SK-N-SH (cell line): ENCODE measurements around the gene NALCN. TPM values are rescaled to one million over a fixed set of nuclear protein-coding genes. Genes with fewer than 3 reads are reported as not detected.

Experiments used
- CTCF ChIA-PET: fragments of 300-600, 350-600 bp; formaldehyde crosslinking; extraction: SDS; loops from one replicate; lab custom pipeline; 2021; lab: Yijun Ruan, JAX
- POLR2A ChIA-PET: fragments of 350-600 bp; sonication (Branson Sonifier 250); formaldehyde crosslinking; extraction: SDS; loops from one replicate; lab custom pipeline; 2020; ENCODE audit warnings: antibody characterized with exemption, inconsistent platforms; lab: Yijun Ruan, JAX
- DNase-seq: peaks from one replicate; pipeline ENCODE4 v3.0.0; 2012
- H2AFZ ChIP-seq: fragments of 200-600 bp; sonication (generic); 2 replicates; pipeline ENCODE4 v1.8.1; 2016; ENCODE audit warnings: antibody characterized with exemption, mild to moderate bottlenecking, low read depth
- H3F3A ChIP-seq: fragments of 200-600 bp; sonication (generic); replicated peaks from 2 replicates; pipeline ENCODE3; 2016; ENCODE audit warnings: antibody characterized with exemption, mild to moderate bottlenecking; ENCODE audit not compliant: insufficient read depth
- H3K27ac ChIP-seq, 2 experiments: fragments of 200-500 bp in 1 of 2; fragments of 200-600 bp in 1 of 2; sonication (Bioruptor generic) in 1 of 2; sonication (generic), shearing (Covaris generic) in 1 of 2; 2 replicates each; pipeline versions ENCODE4 v1.5.1 to v1.6.1; 2014 to 2016; ENCODE audit warnings: low read depth in 2 of 2, inconsistent platforms in 1 of 2, low read length in 1 of 2, mild to moderate bottlenecking in 1 of 2, mixed read lengths in 1 of 2
- H3K27me3 ChIP-seq: fragments of 200-600 bp; sonication (generic), shearing (Covaris generic); 2 replicates; pipeline ENCODE4 v1.6.1; 2016; ENCODE audit warnings: mixed run types; ENCODE audit not compliant: insufficient read depth
- H3K36me3 ChIP-seq, 2 experiments: fragments of 200-500 bp in 1 of 2; fragments of 200-600 bp in 1 of 2; sonication (Bioruptor generic) in 1 of 2; sonication (generic) in 1 of 2; replicated peaks in 1 of 2; 2 replicates each; pipeline versions ENCODE3 to v1.5.1; 2014 to 2016; ENCODE audit warnings: low read length in 1 of 2, mild to moderate bottlenecking in 1 of 2; ENCODE audit not compliant: insufficient read depth in 2 of 2, control insufficient read depth in 1 of 2
- H3K4me1 ChIP-seq, 2 experiments: fragments of 200-500 bp in 1 of 2; fragments of 200-600 bp in 1 of 2; sonication (Bioruptor generic) in 1 of 2; sonication (generic), shearing (Covaris generic) in 1 of 2; 2 replicates each; pipeline versions ENCODE4 v1.5.1 to v1.6.1; 2014 to 2016; ENCODE audit warnings: low read depth in 1 of 2, low read length in 1 of 2, mixed run types in 1 of 2; ENCODE audit not compliant: insufficient read depth in 2 of 2, control insufficient read depth in 1 of 2
- H3K4me2 ChIP-seq: fragments of 200-600 bp; sonication (generic), shearing (Covaris generic); 2 replicates; pipeline ENCODE4 v1.6.1; 2017; ENCODE audit warnings: mixed run types
- H3K4me3 ChIP-seq, 2 experiments: fragments of 200-500 bp in 1 of 2; fragments of 200-600 bp in 1 of 2; sonication (Bioruptor generic) in 1 of 2; sonication (generic), shearing (Covaris generic) in 1 of 2; 2 replicates each; pipeline versions ENCODE4 v1.5.1 to v1.8.1; 2014 to 2016; ENCODE audit warnings: low read depth in 2 of 2, inconsistent platforms in 1 of 2, low read length in 1 of 2, mild to moderate bottlenecking in 1 of 2, mixed read lengths in 1 of 2, moderate library complexity in 1 of 2
- H3K79me2 ChIP-seq: fragments of 200-600 bp; sonication (generic); 2 replicates; pipeline ENCODE4 v1.8.1; 2017; ENCODE audit warnings: mild to moderate bottlenecking; ENCODE audit not compliant: insufficient read depth
- H3K9ac ChIP-seq: fragments of 200-600 bp; sonication (generic); 2 replicates; pipeline ENCODE4 v1.6.1; 2017; ENCODE audit warnings: mixed run types
- H3K9me2 ChIP-seq: fragments of 200-600 bp; sonication (generic); 2 replicates; pipeline ENCODE4 v1.6.1; 2017; ENCODE audit warnings: mixed run types
- H3K9me3 ChIP-seq: fragments of 200-600 bp; sonication (generic); 2 replicates; pipeline ENCODE4 v1.6.1; 2017; ENCODE audit warnings: mixed run types, mild to moderate bottlenecking, moderate library complexity
- H4K20me1 ChIP-seq: fragments of 200-600 bp; sonication (generic); 2 replicates; pipeline ENCODE4 v1.6.1; 2017; ENCODE audit warnings: mild to moderate bottlenecking, mixed run types; ENCODE audit not compliant: insufficient read depth
- CHD2 ChIP-seq: fragments of 150-350 bp; IDR thresholded peaks from 2 replicates; pipeline ENCODE4 v1.6.1; 2018; ENCODE audit warnings: low read length; ENCODE audit not compliant: partially characterized antibody
- CTCF ChIP-seq: fragments of 200-600 bp; sonication (generic); IDR thresholded peaks from 2 replicates; pipeline ENCODE4 v1.6.1; 2017; ENCODE audit warnings: antibody characterized with exemption, mild to moderate bottlenecking, moderate library complexity
- ELF1 ChIP-seq: IDR thresholded peaks from 2 replicates; pipeline ENCODE4 v1.4.0; 2012
- EZH2phosphoT487 ChIP-seq: fragments of 200-600 bp; sonication (generic); IDR thresholded peaks from 2 replicates; pipeline ENCODE4 v1.6.1; 2017; ENCODE audit warnings: low read depth, mixed run types, mild to moderate bottlenecking, antibody characterized with exemption, moderate library complexity, borderline replicate concordance
- FOSL2 ChIP-seq: IDR thresholded peaks from 2 replicates; pipeline ENCODE4 v1.4.0; 2012; ENCODE audit warnings: low read depth, mild to moderate bottlenecking, moderate library complexity, borderline replicate concordance
- FOXJ3 ChIP-seq: sonication (generic); formaldehyde crosslinking; IDR thresholded peaks from 2 replicates; pipeline ENCODE4 v1.5.1; 2020; ENCODE audit warnings: mild to moderate bottlenecking, missing genetic modification reagents
- FOXM1 ChIP-seq: IDR thresholded peaks from 2 replicates; pipeline ENCODE4 v1.4.0; 2012; ENCODE audit warnings: low read depth, mild to moderate bottlenecking
- GABPA ChIP-seq: IDR thresholded peaks from 2 replicates; pipeline ENCODE4 v1.4.0; 2012; ENCODE audit warnings: low read depth, mild to moderate bottlenecking
- GATA2 ChIP-seq: sonication (generic); formaldehyde crosslinking; IDR thresholded peaks from 2 replicates; pipeline ENCODE4 v1.5.0; 2020; ENCODE audit warnings: mild to moderate bottlenecking, missing genetic modification reagents
- MAX ChIP-seq: IDR thresholded peaks from 2 replicates; pipeline ENCODE4 v1.4.0; 2012; ENCODE audit warnings: low read depth
- NFIC ChIP-seq: IDR thresholded peaks from 2 replicates; pipeline ENCODE4 v1.4.0; 2012; ENCODE audit warnings: borderline replicate concordance
- NRF1 ChIP-seq: IDR thresholded peaks from 2 replicates; pipeline ENCODE4 v1.6.1; 2012; ENCODE audit warnings: low read depth, mild to moderate bottlenecking, low read length
- POLR2AphosphoS5 ChIP-seq: IDR thresholded peaks from 2 replicates; pipeline ENCODE4 v1.6.1; 2012; ENCODE audit warnings: low read depth, low read length
- RAD21 ChIP-seq: IDR thresholded peaks from 2 replicates; pipeline ENCODE4 v1.6.1; 2012; ENCODE audit warnings: mild to moderate bottlenecking, low read length
- RCOR1 ChIP-seq: fragments of 150-350 bp; IDR thresholded peaks from 2 replicates; pipeline ENCODE4 v1.6.1; 2017; ENCODE audit warnings: antibody characterized with exemption, low read length
- RFX5 ChIP-seq: IDR thresholded peaks from 2 replicates; pipeline ENCODE4 v1.6.1; 2012; ENCODE audit warnings: mild to moderate bottlenecking, improper control_type of control experiment, low read length
- RXRA ChIP-seq: IDR thresholded peaks from 2 replicates; pipeline ENCODE4 v1.4.0; 2012; ENCODE audit warnings: low read depth, mild to moderate bottlenecking, borderline replicate concordance
- SIN3A ChIP-seq: IDR thresholded peaks from 2 replicates; pipeline ENCODE4 v1.6.1; 2012; ENCODE audit warnings: low read depth, mild to moderate bottlenecking, low read length, moderate library complexity, borderline replicate concordance
- TEAD4 ChIP-seq: IDR thresholded peaks from 2 replicates; pipeline ENCODE4 v1.4.0; 2012; ENCODE audit warnings: mild to moderate bottlenecking, borderline replicate concordance; ENCODE audit not compliant: insufficient read depth
- USF1 ChIP-seq: IDR thresholded peaks from 2 replicates; pipeline ENCODE4 v1.4.0; 2012; ENCODE audit warnings: low read depth, borderline replicate concordance
- YY1 ChIP-seq: IDR thresholded peaks from 2 replicates; pipeline ENCODE4 v1.4.0; 2012; ENCODE audit warnings: low read depth, mild to moderate bottlenecking
- WGBS: methylation state at CpG from one replicate; pipeline ENCODE4 v1.1.6; 2017; ENCODE audit warnings: low lambda C conversion rate; 5-methylcytosine and 5-hydroxymethylcytosine counted together
- polyA plus RNA-seq, 3 experiments: library from polyadenylated mRNA; depleted of rRNA; stranded (reverse); fragments of >200 nt; gene quantifications; 2 replicates each; pipeline ENCODE4 v1.2.3, GENCODE V29; 2012

The NALCN gene
- polyA plus RNA-seq, 1 of the 3 experiments (the other 2 are of a cell fraction) = 3.0 TPM

- TF ChIP-seq USF1 = no peak
- TF ChIP-seq SIN3A = no peak
- no peak for TF ChIP-seq RXRA
- TF ChIP-seq NFIC = no peak
- TF ChIP-seq EZH2phosphoT487 = no peak
- TF ChIP-seq, all 33 proteins: peak for 0
Observed at GRCh38 chr13:101092985-101093384, 323.3 kb downstream of the NALCN start (continued).

- no peak for TF ChIP-seq ELF1
- TF ChIP-seq MAX = no peak
- no peak for TF ChIP-seq RAD21
- TF ChIP-seq EZH2phosphoT487 = no peak
- no peak for TF ChIP-seq FOSL2
- TF ChIP-seq NFIC = no peak
- TF ChIP-seq RFX5 = no peak
- no peak for TF ChIP-seq USF1
- TF ChIP-seq YY1 = no peak
- TF ChIP-seq GATA2 (CRISPR knock-in tag) = no peak
- no peak for TF ChIP-seq RCOR1
- TF ChIP-seq CHD2 = no peak
- no peak for TF ChIP-seq NRF1
- no peak for TF ChIP-seq POLR2AphosphoS5
- TF ChIP-seq FOXM1 = no peak
- TF ChIP-seq GABPA = no peak
- no peak for TF ChIP-seq TEAD4
- no peak for TF ChIP-seq FOXJ3
- no peak for TF ChIP-seq CTCF
- TF ChIP-seq, all 33 proteins: peak for 0
- Histone ChIP-seq H3K79me2 (no peaks in the 10 kb centered on the region), H3F3A (no peaks in the 10 kb centered on the region), H3K4me2 (no peak overlapping the region), H2AFZ (no peak overlapping the region), H4K20me1 (no peaks in the 10 kb centered on the region), H3K27me3 (no peaks in the 10 kb centered on the region), H3K9ac (no peak overlapping the region), H3K36me3 (no peaks in the 10 kb centered on the region), H3K4me3 (no peak overlapping the region), H3K9me3 (no peaks in the 10 kb centered on the region), H3K9me2 (no peaks in the 10 kb centered on the region), H3K4me1 (no peaks in the 10 kb centered on the region; a peak in 1 of 4 replicates), H3K27ac (no peak overlapping the region)
- CTCF ChIA-PET = interaction anchor here (1.0 to 1.9 kb wide), 2 partner anchors 9 to 38 kb away, joined by 3 to 5 read pairs; no protein-coding TSS in a partner anchor
- POLR2A ChIA-PET = no interaction called here
- 72% methylated on average over 4 of the region's 4 CpGs for WGBS
- DNase-seq = no peak
Observed at GRCh38 chr13:101090287-101090686, 326.0 kb downstream of the NALCN start.
